Ecto neural progenitor cell (in vitro differentiated cells): ENCODE measurements around the gene HAPLN1.
A peak's percentile ranks its signal among the peaks of the same experiment; 100 is the strongest.
"Not testable (repeated sequence)": the region's sequence is repeated elsewhere in the genome, so short reads cannot be mapped to it uniquely, and the experiment has no call there.

Experiments
- DNase-seq: peaks from one replicate; pipeline ENCODE4 v3.0.0-alpha.2; 2018; ENCODE audit warnings: low spot score

The HAPLN1 gene

GRCh38 chr5:83720836-83721537 is at the start of gene HAPLN1:
Gene HAPLN1, minus strand, starts transcription at chr5:83720855. Its CDS starts 47,332 bp downstream, at chr5:83673523.
- peak; percentile 65 for DNase-seq

GRCh38 chr5:83767409-83767992 is 46.8 kb upstream of the HAPLN1 start:
- DNase-seq = no peak

- no peak for DNase-seq
These were observed 43.4 kb upstream of the HAPLN1 start for GRCh38 chr5:83764101-83764500.

- no peak for DNase-seq
These were observed 39.9 kb upstream of the HAPLN1 start for GRCh38 chr5:83760579-83760978.

GRCh38 chr5:83752700-83753099 is 32.0 kb upstream of the HAPLN1 start:
- no peak for DNase-seq

GRCh38 chr5:83751201-83751600 is 30.5 kb upstream of the HAPLN1 start:
- DNase-seq = no peak

GRCh38 chr5:83750749-83751148 is 30.1 kb upstream of the HAPLN1 start:
- DNase-seq = no peak

- no peak for DNase-seq
These were observed 25.2 kb upstream of the HAPLN1 start for GRCh38 chr5:83745816-83746215.

- DNase-seq = no peak
These were observed 24.2 kb upstream of the HAPLN1 start for GRCh38 chr5:83744821-83745220.

GRCh38 chr5:83742089-83742488 is 21.4 kb upstream of the HAPLN1 start:
- no peak for DNase-seq

- no peak for DNase-seq
These were observed 20.9 kb upstream of the HAPLN1 start for GRCh38 chr5:83741571-83741970.

GRCh38 chr5:83740741-83741140 is 20.1 kb upstream of the HAPLN1 start:
- no peak for DNase-seq

GRCh38 chr5:83736169-83736568 is 15.5 kb upstream of the HAPLN1 start:
- not testable (repeated sequence) for DNase-seq

- DNase-seq = not testable (repeated sequence)
These were observed 14.4 kb upstream of the HAPLN1 start for GRCh38 chr5:83735058-83735457.

- no peak for DNase-seq
These were observed 11.0 kb upstream of the HAPLN1 start for GRCh38 chr5:83731638-83732037.

- DNase-seq = no peak
These were observed 8.7 kb upstream of the HAPLN1 start for GRCh38 chr5:83729362-83729761.

GRCh38 chr5:83726912-83727311 is 6.3 kb upstream of the HAPLN1 start:
- DNase-seq = no peak

GRCh38 chr5:83724935-83725334 is 4.3 kb upstream of the HAPLN1 start:
- DNase-seq = no peak

- no peak for DNase-seq
These were observed 3.3 kb upstream of the HAPLN1 start for GRCh38 chr5:83724001-83724400.

GRCh38 chr5:83723031-83723430 is 2.4 kb upstream of the HAPLN1 start:
- no peak for DNase-seq

GRCh38 chr5:83721953-83722901 is 1.6 kb upstream of the HAPLN1 start:
- peak; percentile 92 for DNase-seq

- no peak for DNase-seq
These were observed 1.6 kb downstream of the HAPLN1 start for GRCh38 chr5:83718936-83719495.
